ENCODE data around the gene FNDC3B. TPM values are rescaled to one million over a fixed set of nuclear protein-coding genes. Genes with fewer than 3 reads are reported as not detected.

Gene FNDC3B
- total RNA-seq, 1 donor from 2014 or later, result 68.5 TPM

DNA sequence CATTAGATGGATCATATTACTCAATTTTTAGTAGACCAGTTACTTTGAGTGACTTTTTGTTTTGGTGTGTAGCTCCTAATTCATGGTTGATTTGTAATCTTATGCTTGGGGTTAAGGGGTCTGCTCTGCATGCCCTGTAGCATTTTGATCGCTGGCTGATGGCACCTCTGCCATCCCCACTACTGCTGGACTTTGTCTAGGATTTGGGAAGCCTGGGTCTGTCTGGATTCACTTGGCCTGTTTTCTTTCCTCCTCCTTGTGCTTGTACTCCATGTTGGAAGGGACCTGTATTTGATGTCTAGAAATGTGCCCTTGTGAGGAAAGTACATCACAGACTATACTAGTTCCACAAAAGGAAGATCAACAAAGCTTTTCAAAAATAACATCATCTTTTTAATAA lies 154.1 kb downstream of the FNDC3B start:
- Histone ChIP-seq H3K4me3 (no peak overlapping the region), H3K27ac (no peak overlapping the region), H3K9me3 (no peaks in the 10 kb centered on the region), H3K27me3 (no peaks in the 10 kb centered on the region), H3K4me1 (peaks cover 16% of the 10 kb centered on the region), H3K36me3 (no peaks in the 10 kb centered on the region)
- no peak for DNase-seq (ENCODE audit: extremely low spot score in 2 of 2)
- intact Hi-C loops (cut with DNase I), result no loop called here
- TF ChIP-seq CTCF (IDR thresholded peaks at IDR 0.05) (no peak), POLR2A (IDR thresholded peaks at IDR 0.05) (no peak), POLR2AphosphoS5 (IDR thresholded peaks at IDR 0.05; ENCODE audit: insufficient read depth in 1 of 2, low read depth in 1 of 2) (no peak)

DNA sequence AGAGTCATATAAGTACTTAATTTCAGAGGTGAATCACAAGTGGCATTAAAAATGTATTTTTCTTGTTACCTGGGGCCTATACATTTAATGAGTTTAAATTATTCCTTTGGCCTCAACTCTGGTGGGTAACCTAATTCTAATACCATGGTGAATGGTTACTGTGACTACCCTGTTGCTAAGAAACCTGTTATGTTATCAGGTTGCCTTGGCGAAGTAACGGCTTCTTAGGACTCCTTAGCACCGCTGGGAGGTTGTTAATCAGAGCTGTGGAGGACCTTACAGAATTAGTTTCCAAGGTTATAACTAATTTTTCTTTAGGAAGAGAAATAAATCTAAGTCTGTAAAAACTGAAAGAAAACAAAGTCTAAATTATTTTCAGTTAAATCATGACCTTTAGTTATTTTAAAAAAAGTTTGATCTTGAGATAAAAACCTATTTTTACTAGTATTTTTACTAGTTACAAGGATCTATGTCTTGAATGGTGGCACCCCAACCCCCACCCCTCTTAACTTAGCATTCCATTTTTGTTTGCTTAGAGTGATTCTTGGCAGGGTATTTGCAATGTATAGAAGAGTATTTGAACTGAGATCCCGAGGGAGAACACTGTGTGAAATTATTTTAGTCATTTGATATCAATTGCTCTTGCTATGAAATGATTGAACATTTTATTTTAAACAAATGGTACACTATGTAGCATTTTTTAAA lies 155.5 kb downstream of the FNDC3B start:
- no peaks in the 10 kb centered on the region for H3K9me3 ChIP-seq
- H3K36me3 ChIP-seq, result no peaks in the 10 kb centered on the region
- no peak for TF ChIP-seq CTCF (IDR thresholded peaks at IDR 0.05)
- no peak for TF ChIP-seq POLR2A (IDR thresholded peaks at IDR 0.05)
- no peak for TF ChIP-seq POLR2AphosphoS5 (IDR thresholded peaks at IDR 0.05; ENCODE audit: insufficient read depth in 1 of 2, low read depth in 1 of 2)
- no peaks in the 10 kb centered on the region for H3K27me3 ChIP-seq
- peaks cover 16% of the 10 kb centered on the region for H3K4me1 ChIP-seq
- no peak overlapping the region for H3K4me3 ChIP-seq
- DNase-seq (ENCODE audit: extremely low spot score in 2 of 2), result no peak
- intact Hi-C loops (cut with DNase I), result no loop called here
- no peak overlapping the region for H3K27ac ChIP-seq

- H3K9me3 ChIP-seq, result no peaks in the 10 kb centered on the region
- H3K4me3 ChIP-seq, result no peak overlapping the region
- TF ChIP-seq POLR2AphosphoS5 (IDR thresholded peaks at IDR 0.05; ENCODE audit: insufficient read depth in 1 of 2, low read depth in 1 of 2) (no peak), CTCF (IDR thresholded peaks at IDR 0.05) (no peak), POLR2A (IDR thresholded peaks at IDR 0.05) (no peak)
- H3K27me3 ChIP-seq, result no peaks in the 10 kb centered on the region
- no peaks in the 10 kb centered on the region for H3K36me3 ChIP-seq
- H3K27ac ChIP-seq, result no peak overlapping the region
- no peak for DNase-seq (ENCODE audit: extremely low spot score in 2 of 2)
- intact Hi-C loops (cut with DNase I), result no loop called here
- H3K4me1 ChIP-seq, result peaks cover 20% of the 10 kb centered on the region
Measured at GRCh38 chr3:172195407-172195754, 156.0 kb downstream of the FNDC3B start.

GRCh38 chr3:172197344-172197743 lies 158.0 kb downstream of the FNDC3B start:
- intact Hi-C loops (cut with DNase I), result no loop called here

More at GRCh38 chr3:172197344-172197743, 158.0 kb downstream of the FNDC3B start:
- H3K4me3 ChIP-seq, result no peak overlapping the region
- no peaks in the 10 kb centered on the region for H3K36me3 ChIP-seq
- H3K4me1 ChIP-seq, result peaks cover 36% of the 10 kb centered on the region
- H3K9me3 ChIP-seq, result no peaks in the 10 kb centered on the region
- no peak for TF ChIP-seq POLR2A (IDR thresholded peaks at IDR 0.05)
- TF ChIP-seq CTCF (IDR thresholded peaks at IDR 0.05), result no peak
- TF ChIP-seq POLR2AphosphoS5 (IDR thresholded peaks at IDR 0.05; ENCODE audit: insufficient read depth in 1 of 2, low read depth in 1 of 2), result no peak
- no peaks in the 10 kb centered on the region for H3K27me3 ChIP-seq
- no peak for DNase-seq (ENCODE audit: extremely low spot score in 2 of 2)
- H3K27ac ChIP-seq, result no peak overlapping the region

Data from vagina (tissue), 2 donors.